ENCODE measurements around the gene UVRAG.

The UVRAG gene

DNA sequence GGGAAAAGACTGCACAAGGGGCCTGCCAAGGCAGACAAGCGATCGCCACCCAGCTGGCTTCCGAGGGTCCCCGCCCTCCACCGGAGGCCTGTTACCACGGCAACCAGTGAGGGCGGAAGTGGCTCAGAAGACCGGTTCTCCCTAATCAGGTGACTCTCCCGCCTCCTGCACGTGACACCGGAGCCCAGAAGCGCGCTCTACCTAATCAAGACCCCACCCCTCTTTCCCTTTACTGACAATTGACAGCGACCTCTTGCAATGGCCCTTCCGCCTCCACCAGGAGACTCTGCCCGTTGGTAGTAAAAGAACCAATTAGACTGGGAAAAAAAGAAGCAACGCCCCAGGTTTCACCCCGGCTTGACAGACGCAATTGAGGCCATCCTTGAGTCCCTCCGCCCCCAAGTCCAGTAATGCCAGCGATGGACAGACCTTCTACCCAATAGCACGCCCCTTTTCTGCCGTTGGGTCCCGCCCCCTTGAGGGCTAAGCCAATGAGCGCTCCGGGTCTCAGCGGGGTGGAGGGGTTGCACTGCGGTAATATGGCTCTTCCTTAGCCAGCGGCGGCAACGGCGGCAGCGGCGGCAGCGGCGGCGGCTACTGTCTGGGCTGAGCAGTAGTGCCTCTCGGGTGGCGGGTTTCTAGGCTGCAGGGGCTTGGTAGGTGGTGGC lies at the start of gene UVRAG:
TSS of gene UVRAG (plus strand) at position 534 of the 668 bp plus-strand sequence. CDS start 198 bp downstream, outside the sequence.
- FAIRE-seq = peak; percentile 98
- peak; percentile 73 for DNase-seq (ENCODE audit: insufficient read length, low spot score)

DNA sequence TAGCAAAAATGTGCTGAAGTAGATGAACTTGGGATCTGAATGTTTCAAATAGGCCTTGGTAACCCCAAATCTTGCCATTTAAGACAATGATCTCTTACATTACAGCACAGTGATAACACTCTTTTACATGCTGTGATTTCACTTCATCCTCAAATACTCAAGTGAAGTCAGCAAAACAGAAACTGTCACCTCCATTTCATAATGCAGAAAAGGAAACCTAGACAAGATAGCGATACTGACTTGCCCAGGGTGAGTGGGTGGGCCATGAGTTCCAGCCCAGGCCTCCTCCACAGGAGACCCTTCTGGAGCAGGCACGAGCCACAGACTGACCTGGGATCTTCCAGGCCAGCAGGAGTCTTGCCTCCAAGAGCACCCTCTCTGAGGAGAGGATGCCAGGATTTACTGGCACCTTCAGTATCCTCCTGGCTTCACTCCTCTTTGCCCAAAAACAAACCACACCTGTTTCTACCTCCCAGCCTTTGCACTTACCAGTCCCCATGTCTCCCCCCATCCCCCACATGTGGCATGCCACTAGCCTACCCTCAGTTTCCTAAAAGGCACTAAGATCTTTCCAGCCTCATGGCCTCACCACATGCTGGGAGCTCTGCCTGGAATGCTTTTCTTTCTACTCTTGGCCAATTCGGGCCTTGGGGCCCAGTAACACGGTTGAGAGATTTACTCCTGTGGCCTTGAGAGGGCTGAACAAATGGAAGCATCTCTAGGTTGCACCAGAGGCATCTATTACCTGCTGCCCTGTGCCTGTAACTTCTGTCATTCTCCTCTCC lies 48.4 kb upstream of the UVRAG start:
- FAIRE-seq (peak; percentile 81), DNase-seq (ENCODE audit: insufficient read length, low spot score) (no peak)

- DNase-seq (ENCODE audit: insufficient read length, low spot score) (no peak), FAIRE-seq (no peak)
Measured at GRCh38 chr11:75767228-75767572, 47.8 kb upstream of the UVRAG start.

DNA sequence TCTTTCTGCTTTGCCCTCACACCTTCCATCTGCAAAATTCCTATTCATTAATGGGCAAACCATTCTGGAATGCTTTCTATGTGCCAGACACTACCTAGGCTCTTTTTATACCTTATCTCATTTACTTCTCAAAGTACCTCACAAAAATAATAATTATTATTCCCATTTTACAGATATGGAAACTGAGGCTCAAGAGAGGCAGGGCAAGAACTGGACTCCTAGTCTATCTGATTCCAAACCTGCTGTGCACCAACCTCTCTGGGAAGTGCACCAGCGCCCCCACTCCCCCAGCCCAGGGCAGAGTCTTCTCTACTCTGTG lies 47.3 kb upstream of the UVRAG start:
- FAIRE-seq (no peak), DNase-seq (ENCODE audit: insufficient read length, low spot score) (no peak)

DNA sequence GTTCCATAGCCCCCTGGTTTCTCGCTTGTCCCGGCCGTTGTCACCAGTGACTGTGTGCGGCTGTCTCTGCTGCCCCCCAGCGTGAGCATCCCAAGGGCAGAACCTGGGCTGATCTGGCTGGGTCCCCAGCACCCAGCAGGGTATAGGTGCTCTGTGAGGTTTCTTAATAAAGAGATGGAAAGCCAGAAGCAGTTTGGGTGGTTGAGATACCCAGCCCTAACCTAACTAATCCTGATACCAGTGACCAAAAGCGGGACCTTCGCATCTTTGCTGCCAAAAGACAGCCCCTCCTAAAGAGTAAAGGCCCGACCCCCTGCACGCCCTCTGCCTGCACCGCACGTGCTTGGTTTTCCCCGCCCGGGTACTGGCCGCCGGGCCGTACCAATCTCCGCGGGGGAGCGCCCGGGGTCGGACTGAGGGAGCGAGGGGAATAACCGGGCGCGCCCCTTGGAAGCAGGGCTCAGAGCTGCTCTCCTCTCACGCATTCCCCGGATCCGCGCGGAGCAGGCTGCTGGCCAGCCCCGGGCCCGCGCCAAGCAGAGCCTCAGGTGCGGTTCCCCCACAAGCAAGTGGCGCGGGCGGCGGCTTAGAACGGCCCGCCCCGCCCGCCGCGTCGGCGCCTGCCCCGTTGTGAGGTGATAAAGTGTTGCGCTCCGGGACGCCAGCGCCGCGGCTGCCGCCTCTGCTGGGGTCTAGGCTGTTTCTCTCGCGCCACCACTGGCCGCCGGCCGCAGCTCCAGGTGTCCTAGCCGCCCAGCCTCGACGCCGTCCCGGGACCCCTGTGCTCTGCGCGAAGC lies 46.7 kb upstream of the UVRAG start, which contains the start of gene DGAT2:
TSS of gene DGAT2 (plus strand) at position 667 of the 797 bp plus-strand sequence. CDS start 214 bp downstream, outside the sequence.
- peak; percentile 80 for DNase-seq (ENCODE audit: insufficient read length, low spot score)
- FAIRE-seq = peak; percentile 61

- no peak for FAIRE-seq
- DNase-seq (ENCODE audit: insufficient read length, low spot score) = no peak
Measured at GRCh38 chr11:75768909-75769771, 45.9 kb upstream of the UVRAG start.

- FAIRE-seq (no peak), DNase-seq (ENCODE audit: insufficient read length, low spot score) (no peak)
Measured at GRCh38 chr11:75770102-75770501, 44.9 kb upstream of the UVRAG start.

GRCh38 chr11:75771646-75772410 lies 43.2 kb upstream of the UVRAG start:
- DNase-seq (ENCODE audit: insufficient read length, low spot score) (no peak), FAIRE-seq (no peak)

- FAIRE-seq = peak; percentile 99
Measured at GRCh38 chr11:75773595-75774353, 41.2 kb upstream of the UVRAG start.

DNA sequence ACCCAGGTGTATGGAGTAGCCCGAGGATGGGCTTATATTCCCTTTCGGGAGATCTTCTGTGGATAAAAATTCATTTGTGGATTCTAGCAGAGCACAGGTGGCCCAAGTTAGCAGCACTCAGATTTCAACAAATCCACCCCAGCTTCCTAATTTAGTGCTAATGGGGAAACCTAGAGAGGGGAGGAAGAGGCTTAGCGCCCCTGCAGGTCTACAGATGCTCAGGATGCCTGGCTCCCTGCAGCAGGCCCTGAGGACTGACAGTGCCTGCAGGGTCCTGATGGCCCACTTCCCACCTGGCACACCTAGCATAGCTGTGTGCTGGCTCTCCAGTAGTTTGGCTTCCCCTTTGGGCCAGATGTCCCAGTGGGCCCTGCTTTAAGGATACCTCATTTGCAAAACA lies 40.0 kb upstream of the UVRAG start:
- DNase-seq (ENCODE audit: insufficient read length, low spot score) (no peak), FAIRE-seq (no peak)

More at GRCh38 chr11:75773595-75774353, 41.2 kb upstream of the UVRAG start:
- DNase-seq (ENCODE audit: insufficient read length, low spot score) = peak; percentile 83

- FAIRE-seq (no peak), DNase-seq (ENCODE audit: insufficient read length, low spot score) (no peak)
Measured at GRCh38 chr11:75776546-75776945, 38.5 kb upstream of the UVRAG start.

DNA sequence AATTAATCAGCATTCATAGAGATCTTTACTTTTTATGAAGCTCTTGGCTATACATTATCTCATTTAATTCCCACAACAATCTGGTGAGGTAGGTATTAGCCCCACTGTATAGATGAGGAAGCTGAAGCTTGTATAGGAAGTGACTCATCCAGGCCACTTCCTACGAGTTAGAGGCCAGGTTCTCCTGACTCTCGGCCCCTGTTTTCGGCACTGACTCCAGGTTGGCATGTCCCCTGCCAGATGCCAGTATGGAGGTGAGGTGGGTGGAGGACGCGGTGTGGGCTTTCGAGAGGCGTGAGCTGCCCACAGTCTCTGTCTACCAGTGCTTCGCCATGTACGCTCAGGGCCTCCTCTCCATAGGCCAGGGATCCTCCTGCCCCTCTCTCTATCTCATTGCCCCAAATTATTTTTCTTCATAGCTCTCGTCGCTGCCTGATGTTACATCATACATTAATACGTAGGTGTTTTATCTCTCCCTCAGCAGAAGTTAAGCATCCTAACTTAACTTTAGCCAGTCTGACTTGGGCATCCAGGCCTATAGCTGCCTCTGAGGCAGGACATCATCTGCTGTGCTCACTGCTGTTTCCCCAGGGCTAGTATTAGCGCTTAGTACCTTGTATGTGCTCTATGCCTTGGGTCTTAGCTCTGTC lies 37.4 kb upstream of the UVRAG start:
- FAIRE-seq = no peak

GRCh38 chr11:75778962-75779361 lies 36.0 kb upstream of the UVRAG start:
- DNase-seq (ENCODE audit: insufficient read length, low spot score) (no peak), FAIRE-seq (no peak)

More for the DNA sequence above, 37.4 kb upstream of the UVRAG start:
- no peak for DNase-seq (ENCODE audit: insufficient read length, low spot score)

GRCh38 chr11:75779960-75780359 lies 35.0 kb upstream of the UVRAG start:
- no peak for FAIRE-seq
- DNase-seq (ENCODE audit: insufficient read length, low spot score) = no peak

DNA sequence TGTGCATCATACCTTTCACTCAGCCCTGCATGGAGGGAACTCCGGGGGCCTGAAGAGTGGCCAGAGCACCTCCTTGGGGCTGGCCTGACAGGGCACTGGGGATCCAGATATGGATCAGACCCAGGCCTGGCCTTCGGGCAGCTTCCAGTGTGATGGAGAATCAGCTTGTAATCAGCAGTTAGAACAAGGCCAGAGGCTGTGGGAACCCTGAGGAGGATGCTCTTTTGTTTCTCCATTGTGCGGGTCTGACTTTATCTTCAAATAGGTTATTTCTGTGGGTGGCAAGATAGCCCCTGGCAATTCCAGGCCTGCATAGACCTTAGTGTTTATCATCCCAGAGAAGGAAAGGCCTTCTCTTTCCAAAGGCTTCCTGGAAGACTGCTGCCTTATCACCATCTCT lies 34.1 kb upstream of the UVRAG start:
- DNase-seq (ENCODE audit: insufficient read length, low spot score) (no peak), FAIRE-seq (no peak)

GRCh38 chr11:75781296-75781695 lies 33.7 kb upstream of the UVRAG start:
- FAIRE-seq (no peak), DNase-seq (ENCODE audit: insufficient read length, low spot score) (no peak)

- DNase-seq (ENCODE audit: insufficient read length, low spot score) (no peak), FAIRE-seq (no peak)
Measured at GRCh38 chr11:75781831-75782230, 33.2 kb upstream of the UVRAG start.

GRCh38 chr11:75782540-75783263 lies 32.3 kb upstream of the UVRAG start:
- DNase-seq (ENCODE audit: insufficient read length, low spot score) (no peak), FAIRE-seq (no peak)

All from GM19239 (cell line).